Panc1 (cell line): ENCODE measurements around the gene ATP2B2. TPM values are rescaled to one million over a fixed set of nuclear protein-coding genes. Genes with fewer than 3 reads are reported as not detected.

Source experiments
- ATAC-seq: fragments of 200-7000 bp; cut with Tn5 transposase; 2 replicates; pipeline ENCODE4 v1.9.1; 2020; ENCODE audit warnings: mild to moderate bottlenecking, moderate library complexity
- BruUV-seq: library from RNA; stranded (reverse); fragments of 400-500 nt; replicated peaks from 2 replicates; lab custom pipeline; 2021; lab: Mats Ljungman, UMichigan
- CTCF ChIA-PET: fragments of 300-600 bp; sonication (Branson Sonifier 250); formaldehyde crosslinking; loops from one replicate; lab custom pipeline; 2022; ENCODE audit warnings: antibody characterized with exemption; lab: Charles Lee
- POLR2A ChIA-PET: fragments of 300-600 bp; sonication (Branson Sonifier 250); formaldehyde crosslinking; loops from one replicate; lab custom pipeline; 2022; ENCODE audit warnings: antibody characterized with exemption; lab: Charles Lee
- DNase-seq: peaks from one replicate; pipeline ENCODE4 v3.0.0-alpha.2; 2010; ENCODE audit warnings: low read depth, low spot score
- H3K27ac ChIP-seq: 2 replicates; pipeline ENCODE4 v1.5.1; 2011; ENCODE audit warnings: mild to moderate bottlenecking, low read length, inconsistent platforms
- H3K27me3 ChIP-seq: fragments of 200-500 bp; sonication (Bioruptor generic); 2 replicates; pipeline ENCODE4 v1.6.0; 2014; ENCODE audit warnings: low read length, inconsistent platforms; ENCODE audit not compliant: control insufficient read depth, insufficient read depth
- H3K36me3 ChIP-seq: fragments of 200-500 bp; sonication (Bioruptor generic); 2 replicates; pipeline ENCODE4 v1.5.1; 2014; ENCODE audit warnings: inconsistent platforms, mild to moderate bottlenecking, low read length, moderate library complexity; ENCODE audit not compliant: control insufficient read depth, insufficient read depth
- H3K4me1 ChIP-seq: 2 replicates; pipeline ENCODE4 v1.5.1; 2011; ENCODE audit warnings: inconsistent platforms, mild to moderate bottlenecking, low read length, moderate library complexity; ENCODE audit not compliant: control insufficient read depth, insufficient read depth
- H3K4me3 ChIP-seq, 2 experiments: 2 replicates each; pipeline ENCODE4 v1.5.1; 2011 to 2012; ENCODE audit warnings: low read depth in 2 of 2, low read length in 2 of 2, mild to moderate bottlenecking in 2 of 2, inconsistent platforms in 1 of 2, moderate library complexity in 1 of 2
- H3K9me3 ChIP-seq: fragments of 200-500 bp; sonication (Bioruptor generic); 2 replicates; pipeline ENCODE4 v1.5.1; 2014; ENCODE audit warnings: low read depth, mild to moderate bottlenecking, inconsistent platforms, low read length, moderate library complexity; ENCODE audit not compliant: control insufficient read depth, insufficient read depth
- CTCF ChIP-seq: fragments of 450-650 bp; IDR thresholded peaks from 2 replicates; pipeline ENCODE4 v1.5.1; 2017; ENCODE audit warnings: mild to moderate bottlenecking
- POLR2AphosphoS5 ChIP-seq: IDR thresholded peaks from 2 replicates; pipeline ENCODE4 v1.6.1; 2012; ENCODE audit warnings: mild to moderate bottlenecking, low read depth, low read length, moderate library complexity
- REST ChIP-seq, 2 experiments: IDR thresholded peaks; 2 replicates each; pipeline ENCODE4 v1.6.1; 2011 to 2012; ENCODE audit warnings: low read depth in 2 of 2, control low read depth in 1 of 2, low read length in 1 of 2, mild to moderate bottlenecking in 1 of 2, moderate library complexity in 1 of 2; ENCODE audit not compliant: insufficient read depth in 1 of 2
- SIN3A ChIP-seq: IDR thresholded peaks from 2 replicates; pipeline ENCODE4 v1.6.1; 2012; ENCODE audit warnings: low read depth, mild to moderate bottlenecking, low read length, moderate library complexity, borderline replicate concordance; ENCODE audit not compliant: insufficient read depth
- TCF7L2 ChIP-seq: IDR thresholded peaks from 2 replicates; pipeline ENCODE4 v1.6.1; 2011; ENCODE audit warnings: mild to moderate bottlenecking, low read depth, low read length, inconsistent platforms
- in situ Hi-C: cut with HindIII; loops from 2 replicates; pipeline ENCODE4 v1.10.0; 2016; ENCODE audit warnings: low sequenced_read_pairs, low pct_unique_long_range_greater_than_20kb
- intact Hi-C: fragments of 100-400 bp; cut with micrococcal nuclease; formaldehyde crosslinking; loops from one replicate; pipeline ENCODE4 v1.10.0; 2022; ENCODE audit not compliant: unreplicated experiment
- total RNA-seq: library from RNA; stranded (reverse); gene quantifications from one replicate; pipeline ENCODE4 v1.2.1, GENCODE V29; 2021; ENCODE audit not compliant: unreplicated experiment

ATP2B2 gene
- total RNA-seq, 1 experiment from 2014 or later: not detected

- no TSS peak for BruUV-seq
- intact Hi-C loops: no loop called here
- Histone ChIP-seq H3K9me3 (no peaks in the 10 kb centered on the region), H3K4me3 (no peak overlapping the region), H3K4me1 (no peaks in the 10 kb centered on the region), H3K27me3 (no peaks in the 10 kb centered on the region), H3K36me3 (no peaks in the 10 kb centered on the region; the same call in 1 of the 2 replicates), H3K27ac (no peak overlapping the region)
- ChIA-PET POLR2A (no interaction called here), CTCF (no interaction called here)
- ATAC-seq (no peak), DNase-seq (no peak)
- in situ Hi-C loops: no loop called here
- TF ChIP-seq SIN3A: no peak
- TF ChIP-seq REST (IDR thresholded peaks at IDR 0.05; ENCODE audit: insufficient read depth in 1 of 2, low read depth in 2 of 2, low read length in 1 of 2): no peak
- TF ChIP-seq POLR2AphosphoS5: no peak
- no peak for TF ChIP-seq CTCF
- no peak for TF ChIP-seq TCF7L2
These were observed 205.3 kb downstream of the ATP2B2 start for GRCh38 chr3:10300087-10300486.

GRCh38 chr3:10299679-10300078 is 205.7 kb downstream of the ATP2B2 start:
- BruUV-seq: no TSS peak
- H3K27me3 ChIP-seq: no peaks in the 10 kb centered on the region

More at GRCh38 chr3:10299679-10300078, 205.7 kb downstream of the ATP2B2 start:
- in situ Hi-C loops (no loop called here), intact Hi-C loops (no loop called here)
- no peak overlapping the region for H3K4me3 ChIP-seq
- TF ChIP-seq POLR2AphosphoS5 (no peak), REST (IDR thresholded peaks at IDR 0.05; ENCODE audit: insufficient read depth in 1 of 2, low read depth in 2 of 2, low read length in 1 of 2) (no peak), TCF7L2 (no peak), CTCF (no peak), SIN3A (no peak)
- ChIA-PET CTCF (no interaction called here), POLR2A (no interaction called here)
- H3K4me1 ChIP-seq: no peaks in the 10 kb centered on the region
- no peak overlapping the region for H3K27ac ChIP-seq
- no peaks in the 10 kb centered on the region; the same call in 1 of the 2 replicates for H3K36me3 ChIP-seq
- DNase-seq (no peak), ATAC-seq (no peak)
- no peaks in the 10 kb centered on the region for H3K9me3 ChIP-seq
